Liver (tissue), 9 donors: ENCODE results near the gene RNF5. TPM values are rescaled to one million over a fixed set of nuclear protein-coding genes. Genes with fewer than 3 reads are reported as not detected.

ENCODE experiments used
- DNase-seq: peaks from one replicate; pipeline ENCODE4 v3.0.0-alpha.2; 2017; ENCODE audit warnings: low spot score
- H3K27ac ChIP-seq, 2 donors: one replicate each; pipeline ENCODE4 v1.7.0; 2013; ENCODE audit warnings: inconsistent platforms in 2 of 2, low read length in 2 of 2, control low read depth in 1 of 2, low read depth in 1 of 2, mild to moderate bottlenecking in 1 of 2
- H3K27me3 ChIP-seq, 4 donors: one replicate each; pipeline versions ENCODE4 v1.6.1 to v1.7.0; 2013; ENCODE audit warnings: low read length in 3 of 4, inconsistent platforms in 1 of 4, mild to moderate bottlenecking in 1 of 4, moderate library complexity in 1 of 4; ENCODE audit not compliant: control insufficient read depth in 4 of 4, insufficient read depth in 4 of 4
- H3K36me3 ChIP-seq, 4 donors: one replicate each; pipeline versions ENCODE4 v1.6.1 to v1.7.0; 2013; ENCODE audit warnings: low read length in 3 of 4, mild to moderate bottlenecking in 3 of 4, low read depth in 1 of 4, moderate library complexity in 1 of 4; ENCODE audit not compliant: control insufficient read depth in 4 of 4, insufficient read depth in 3 of 4
- H3K4me1 ChIP-seq, 4 donors: one replicate each; pipeline versions ENCODE4 v1.6.1 to v1.7.0; 2013; ENCODE audit warnings: low read length in 3 of 4, mild to moderate bottlenecking in 3 of 4, moderate library complexity in 1 of 4; ENCODE audit not compliant: control insufficient read depth in 4 of 4, insufficient read depth in 4 of 4
- H3K4me3 ChIP-seq, 3 donors: one replicate each; pipeline versions ENCODE4 v1.6.1 to v1.7.0; 2013; ENCODE audit warnings: low read length in 3 of 3, control low read depth in 1 of 3, low read depth in 1 of 3, mild to moderate bottlenecking in 1 of 3
- H3K9ac ChIP-seq, 2 donors: one replicate each; pipeline ENCODE4 v1.7.0; 2013; ENCODE audit warnings: low read length in 2 of 2, mild to moderate bottlenecking in 2 of 2, moderate library complexity in 2 of 2, control low read depth in 1 of 2, low read depth in 1 of 2
- H3K9me3 ChIP-seq, 4 donors: one replicate each; pipeline versions ENCODE4 v1.6.1 to v1.7.0; 2013; ENCODE audit warnings: low read length in 3 of 4; ENCODE audit not compliant: control insufficient read depth in 4 of 4
- EGR1 ChIP-seq, 2 donors: IDR thresholded peaks; 2 replicates each; pipeline ENCODE4 v1.6.1; 2016 to 2018; ENCODE audit warnings: antibody characterized with exemption in 2 of 2, low read depth in 2 of 2
- FOXA1 ChIP-seq: IDR thresholded peaks from 2 replicates; pipeline ENCODE4 v1.6.1; 2016; ENCODE audit warnings: antibody characterized with exemption
- FOXA2 ChIP-seq: IDR thresholded peaks from 2 replicates; pipeline ENCODE4 v1.6.1; 2016; ENCODE audit warnings: antibody characterized with exemption
- GABPA ChIP-seq, 2 donors: IDR thresholded peaks in 1 of 2; conservative IDR thresholded peaks in 1 of 2; 2 replicates each; pipeline ENCODE4 v1.6.1; 2016; ENCODE audit warnings: antibody characterized with exemption in 2 of 2, mild to moderate bottlenecking in 1 of 2, moderate library complexity in 1 of 2
- HNF4A ChIP-seq, 2 donors: conservative IDR thresholded peaks; 2 replicates each; pipeline ENCODE4 v1.6.1; 2016; ENCODE audit warnings: antibody characterized with exemption in 2 of 2, mild to moderate bottlenecking in 2 of 2
- HNF4G ChIP-seq: IDR thresholded peaks from 2 replicates; pipeline ENCODE4 v1.6.1; 2016; ENCODE audit warnings: antibody characterized with exemption
- JUND ChIP-seq, 2 donors: IDR thresholded peaks; 2 replicates each; pipeline ENCODE4 v1.6.1; 2016; ENCODE audit warnings: antibody characterized with exemption in 2 of 2
- NR2F2 ChIP-seq: IDR thresholded peaks from 2 replicates; pipeline ENCODE4 v1.6.1; 2016; ENCODE audit warnings: antibody characterized with exemption
- RAD21 ChIP-seq, 2 donors: IDR thresholded peaks; 2 replicates each; pipeline ENCODE4 v1.6.1; 2016; ENCODE audit warnings: antibody characterized with exemption in 2 of 2, mild to moderate bottlenecking in 2 of 2
- RXRA ChIP-seq, 2 donors: IDR thresholded peaks; 2 replicates each; pipeline ENCODE4 v1.6.1; 2017 to 2018; ENCODE audit warnings: antibody characterized with exemption in 2 of 2, mild to moderate bottlenecking in 1 of 2
- SP1 ChIP-seq: IDR thresholded peaks from 2 replicates; pipeline ENCODE4 v1.6.1; 2018; ENCODE audit warnings: antibody characterized with exemption, mild to moderate bottlenecking
- TAF1 ChIP-seq: conservative IDR thresholded peaks from 2 replicates; pipeline ENCODE4 v1.6.1; 2016; ENCODE audit warnings: antibody characterized with exemption, mild to moderate bottlenecking
- YY1 ChIP-seq: IDR thresholded peaks from 2 replicates; pipeline ENCODE4 v1.6.1; 2016; ENCODE audit warnings: antibody characterized with exemption, mild to moderate bottlenecking
- WGBS: extraction: QIAGEN DNeasy Blood & Tissue Kit; methylation state at CpG from one replicate; pipeline ENCODE4 v1.1.7; 2013; 5-methylcytosine and 5-hydroxymethylcytosine counted together
- polyA plus RNA-seq, 2 donors: library from polyadenylated mRNA; stranded (reverse) in 1 of 2; unstranded in 1 of 2; fragments of 200-250 nt in 1 of 2; fragments of >200 nt in 1 of 2; fragmentation: Nextera tagmentation in 1 of 2; extraction: Ambion mirVana in 1 of 2; gene quantifications; one replicate each; pipeline versions ENCODE4 v1.2.1 to v1.2.3, GENCODE V29; 2013 to 2015
- total RNA-seq, 2 donors: library from RNA; depleted of rRNA; stranded (reverse); fragments of >200 nt; gene quantifications; one replicate each; pipeline ENCODE4 v1.2.3, GENCODE V29; 2014
- TF ChIP-seq, protein P1 (sequence below): IDR thresholded peaks from 2 replicates; pipeline ENCODE4 v1.6.1; 2016; ENCODE audit warnings: antibody characterized with exemption
- TF ChIP-seq, protein P2 (sequence below): IDR thresholded peaks from 2 replicates; pipeline ENCODE4 v1.6.1; 2016; ENCODE audit warnings: antibody characterized with exemption
- TF ChIP-seq, protein P3 (sequence below): IDR thresholded peaks from 2 replicates; pipeline ENCODE4 v1.6.1; 2016; ENCODE audit warnings: antibody characterized with exemption
- TF ChIP-seq, protein P4 (sequence below): IDR thresholded peaks from 2 replicates; pipeline ENCODE4 v1.6.1; 2016; ENCODE audit warnings: antibody characterized with exemption, mild to moderate bottlenecking
- TF ChIP-seq, protein P5 (sequence below): fragments of 150-350 bp; IDR thresholded peaks from 2 replicates; pipeline ENCODE4 v1.5.1; 2017; ENCODE audit warnings: improper control_type of control experiment, low read depth, low read length; ENCODE audit not compliant: missing input control
- donor health status: healthy.
- donor health status: healthy.
- donor health status: healthy.
- donor health status: healthy.
- donor health status: healthy.

Gene RNF5
- total and polyA plus RNA-seq, 4 donors, result 51.5 to 85.9 (median 61.0) TPM

DNA sequence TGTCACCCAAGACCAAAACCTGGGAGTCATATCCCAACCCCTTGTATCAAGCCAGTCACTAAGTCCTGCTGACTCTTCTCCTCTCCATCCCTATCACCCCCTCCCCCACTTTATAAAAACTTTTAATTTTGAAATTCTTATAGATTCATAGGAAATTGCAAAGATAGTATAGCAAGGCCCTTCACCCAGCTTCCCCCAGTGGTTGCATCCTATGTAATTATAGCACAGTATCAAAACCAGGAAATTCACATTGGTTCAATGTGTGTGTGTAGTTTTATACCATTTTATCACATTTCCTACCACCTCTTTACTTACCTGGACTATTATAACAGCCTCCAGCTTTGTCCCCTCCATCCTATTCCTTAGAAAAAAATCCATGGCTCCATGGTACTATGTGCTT, 20.2 kb upstream of the RNF5 start:
- Histone ChIP-seq H3K9ac (no peak overlapping the region), H3K27me3 (no peaks in the 10 kb centered on the region), H3K4me3 (no peak overlapping the region), H3K36me3 (peaks cover 7 to 11% (median 10%) of the 10 kb centered on the region in 4 donors), H3K27ac (no peak overlapping the region), H3K9me3 (no peaks in the 10 kb centered on the region), H3K4me1 (peaks cover 6 to 24% (median 13%) of the 10 kb centered on the region in 4 donors)
- DNase-seq, result no peak
- TF ChIP-seq GABPA (IDR thresholded peaks at IDR 0.05 in 1 of 2, conservative IDR thresholded peaks at IDR 0.05 in 1 of 2), result no peak
- no peak for TF ChIP-seq NR2F2
- no peak for TF ChIP-seq TAF1
- TF ChIP-seq RAD21 (IDR thresholded peaks at IDR 0.05), result no peak
- no peak for TF ChIP-seq YY1
- TF ChIP-seq HNF4A (conservative IDR thresholded peaks at IDR 0.05), result no peak
- no peak for TF ChIP-seq FOXA2
- TF ChIP-seq, protein P1, sequence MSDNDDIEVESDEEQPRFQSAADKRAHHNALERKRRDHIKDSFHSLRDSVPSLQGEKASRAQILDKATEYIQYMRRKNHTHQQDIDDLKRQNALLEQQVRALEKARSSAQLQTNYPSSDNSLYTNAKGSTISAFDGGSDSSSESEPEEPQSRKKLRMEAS, result no peak
- no peak for TF ChIP-seq JUND (IDR thresholded peaks at IDR 0.05)
- TF ChIP-seq HNF4G, result no peak
- TF ChIP-seq, protein P2, sequence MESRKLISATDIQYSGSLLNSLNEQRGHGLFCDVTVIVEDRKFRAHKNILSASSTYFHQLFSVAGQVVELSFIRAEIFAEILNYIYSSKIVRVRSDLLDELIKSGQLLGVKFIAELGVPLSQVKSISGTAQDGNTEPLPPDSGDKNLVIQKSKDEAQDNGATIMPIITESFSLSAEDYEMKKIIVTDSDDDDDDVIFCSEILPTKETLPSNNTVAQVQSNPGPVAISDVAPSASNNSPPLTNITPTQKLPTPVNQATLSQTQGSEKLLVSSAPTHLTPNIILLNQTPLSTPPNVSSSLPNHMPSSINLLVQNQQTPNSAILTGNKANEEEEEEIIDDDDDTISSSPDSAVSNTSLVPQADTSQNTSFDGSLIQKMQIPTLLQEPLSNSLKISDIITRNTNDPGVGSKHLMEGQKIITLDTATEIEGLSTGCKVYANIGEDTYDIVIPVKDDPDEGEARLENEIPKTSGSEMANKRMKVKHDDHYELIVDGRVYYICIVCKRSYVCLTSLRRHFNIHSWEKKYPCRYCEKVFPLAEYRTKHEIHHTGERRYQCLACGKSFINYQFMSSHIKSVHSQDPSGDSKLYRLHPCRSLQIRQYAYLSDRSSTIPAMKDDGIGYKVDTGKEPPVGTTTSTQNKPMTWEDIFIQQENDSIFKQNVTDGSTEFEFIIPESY, result no peak
- TF ChIP-seq EGR1 (IDR thresholded peaks at IDR 0.05; ENCODE audit: low read depth in 2 of 2), result no peak

DNA sequence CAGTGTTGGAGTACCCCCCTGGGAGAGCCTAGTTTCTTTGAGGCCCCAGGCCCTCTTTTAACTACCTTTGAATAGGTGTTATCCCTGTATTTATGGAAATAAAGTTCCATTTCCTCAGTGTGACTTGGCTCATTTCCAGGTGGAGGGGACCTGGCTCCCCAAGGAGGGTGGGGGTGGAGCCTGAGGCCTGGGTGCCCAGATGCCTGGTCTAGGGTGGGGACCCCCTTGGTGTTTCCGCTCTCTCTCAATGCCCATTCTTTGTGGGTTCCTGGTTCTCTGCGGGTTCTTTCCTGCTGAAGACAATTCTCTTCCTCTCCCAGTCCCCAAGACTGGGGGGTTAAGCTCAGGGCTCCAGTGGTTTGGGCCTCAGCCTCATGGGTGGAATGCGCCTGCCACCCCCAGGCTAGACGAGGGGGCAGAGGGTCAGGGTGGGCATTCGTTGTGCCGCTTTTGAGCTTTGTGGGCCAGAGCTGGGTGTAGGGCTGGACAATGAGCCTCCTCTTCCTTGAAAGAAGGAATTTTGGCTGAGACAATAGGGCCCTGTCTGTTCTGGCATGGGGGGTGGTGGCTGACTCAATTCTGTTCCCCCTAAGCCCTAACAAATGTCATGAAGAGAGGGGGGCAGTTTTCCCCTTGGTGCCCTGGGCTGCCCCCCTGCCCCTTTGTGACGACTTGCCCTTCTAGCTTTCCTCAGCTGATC, 14.5 kb upstream of the RNF5 start:
- WGBS, result 92% methylated on average over 7 of the region's 7 CpGs
- H3K9me3 ChIP-seq, result no peaks in the 10 kb centered on the region
- no peak for DNase-seq
- no peak overlapping the region for H3K4me3 ChIP-seq
- TF ChIP-seq GABPA (IDR thresholded peaks at IDR 0.05 in 1 of 2, conservative IDR thresholded peaks at IDR 0.05 in 1 of 2) (no peak), SP1 (no peak), JUND (IDR thresholded peaks at IDR 0.05) (no peak), FOXA1 (no peak), HNF4G (no peak), RAD21 (IDR thresholded peaks at IDR 0.05) (no peak), FOXA2 (no peak), RXRA (IDR thresholded peaks at IDR 0.05) (no peak)
- TF ChIP-seq, protein P3, sequence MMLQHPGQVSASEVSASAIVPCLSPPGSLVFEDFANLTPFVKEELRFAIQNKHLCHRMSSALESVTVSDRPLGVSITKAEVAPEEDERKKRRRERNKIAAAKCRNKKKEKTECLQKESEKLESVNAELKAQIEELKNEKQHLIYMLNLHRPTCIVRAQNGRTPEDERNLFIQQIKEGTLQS, result no peak
- TF ChIP-seq, protein P4, sequence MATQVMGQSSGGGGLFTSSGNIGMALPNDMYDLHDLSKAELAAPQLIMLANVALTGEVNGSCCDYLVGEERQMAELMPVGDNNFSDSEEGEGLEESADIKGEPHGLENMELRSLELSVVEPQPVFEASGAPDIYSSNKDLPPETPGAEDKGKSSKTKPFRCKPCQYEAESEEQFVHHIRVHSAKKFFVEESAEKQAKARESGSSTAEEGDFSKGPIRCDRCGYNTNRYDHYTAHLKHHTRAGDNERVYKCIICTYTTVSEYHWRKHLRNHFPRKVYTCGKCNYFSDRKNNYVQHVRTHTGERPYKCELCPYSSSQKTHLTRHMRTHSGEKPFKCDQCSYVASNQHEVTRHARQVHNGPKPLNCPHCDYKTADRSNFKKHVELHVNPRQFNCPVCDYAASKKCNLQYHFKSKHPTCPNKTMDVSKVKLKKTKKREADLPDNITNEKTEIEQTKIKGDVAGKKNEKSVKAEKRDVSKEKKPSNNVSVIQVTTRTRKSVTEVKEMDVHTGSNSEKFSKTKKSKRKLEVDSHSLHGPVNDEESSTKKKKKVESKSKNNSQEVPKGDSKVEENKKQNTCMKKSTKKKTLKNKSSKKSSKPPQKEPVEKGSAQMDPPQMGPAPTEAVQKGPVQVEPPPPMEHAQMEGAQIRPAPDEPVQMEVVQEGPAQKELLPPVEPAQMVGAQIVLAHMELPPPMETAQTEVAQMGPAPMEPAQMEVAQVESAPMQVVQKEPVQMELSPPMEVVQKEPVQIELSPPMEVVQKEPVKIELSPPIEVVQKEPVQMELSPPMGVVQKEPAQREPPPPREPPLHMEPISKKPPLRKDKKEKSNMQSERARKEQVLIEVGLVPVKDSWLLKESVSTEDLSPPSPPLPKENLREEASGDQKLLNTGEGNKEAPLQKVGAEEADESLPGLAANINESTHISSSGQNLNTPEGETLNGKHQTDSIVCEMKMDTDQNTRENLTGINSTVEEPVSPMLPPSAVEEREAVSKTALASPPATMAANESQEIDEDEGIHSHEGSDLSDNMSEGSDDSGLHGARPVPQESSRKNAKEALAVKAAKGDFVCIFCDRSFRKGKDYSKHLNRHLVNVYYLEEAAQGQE, result no peak
- TF ChIP-seq, protein P1, result no peak
- TF ChIP-seq, protein P5, sequence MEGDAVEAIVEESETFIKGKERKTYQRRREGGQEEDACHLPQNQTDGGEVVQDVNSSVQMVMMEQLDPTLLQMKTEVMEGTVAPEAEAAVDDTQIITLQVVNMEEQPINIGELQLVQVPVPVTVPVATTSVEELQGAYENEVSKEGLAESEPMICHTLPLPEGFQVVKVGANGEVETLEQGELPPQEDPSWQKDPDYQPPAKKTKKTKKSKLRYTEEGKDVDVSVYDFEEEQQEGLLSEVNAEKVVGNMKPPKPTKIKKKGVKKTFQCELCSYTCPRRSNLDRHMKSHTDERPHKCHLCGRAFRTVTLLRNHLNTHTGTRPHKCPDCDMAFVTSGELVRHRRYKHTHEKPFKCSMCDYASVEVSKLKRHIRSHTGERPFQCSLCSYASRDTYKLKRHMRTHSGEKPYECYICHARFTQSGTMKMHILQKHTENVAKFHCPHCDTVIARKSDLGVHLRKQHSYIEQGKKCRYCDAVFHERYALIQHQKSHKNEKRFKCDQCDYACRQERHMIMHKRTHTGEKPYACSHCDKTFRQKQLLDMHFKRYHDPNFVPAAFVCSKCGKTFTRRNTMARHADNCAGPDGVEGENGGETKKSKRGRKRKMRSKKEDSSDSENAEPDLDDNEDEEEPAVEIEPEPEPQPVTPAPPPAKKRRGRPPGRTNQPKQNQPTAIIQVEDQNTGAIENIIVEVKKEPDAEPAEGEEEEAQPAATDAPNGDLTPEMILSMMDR, result no peak
- TF ChIP-seq, protein P2, result no peak
- H3K9ac ChIP-seq, result no peak overlapping the region
- H3K27me3 ChIP-seq, result no peaks in the 10 kb centered on the region
- peaks cover 3 to 17% (median 8%) of the 10 kb centered on the region in 4 donors for H3K36me3 ChIP-seq
- no peak overlapping the region for H3K27ac ChIP-seq
- no peaks in the 10 kb centered on the region for H3K4me1 ChIP-seq
